HepG2 (cell line): Measurements from ENCODE around the gene TP73. TPM values are rescaled to one million over a fixed set of nuclear protein-coding genes. Genes with fewer than 3 reads are reported as not detected.
A peak's percentile ranks its signal among the peaks of the same experiment; 100 is the strongest.

Experiments used
- HDAC1 ChIP-seq: sonication (generic); formaldehyde crosslinking; IDR thresholded peaks from 2 replicates; pipeline ENCODE4 v1.5.1; 2020; ENCODE audit warnings: mild to moderate bottlenecking, missing genetic modification reagents
- JUNB ChIP-seq: sonication (generic); formaldehyde crosslinking; IDR thresholded peaks from 2 replicates; pipeline ENCODE4 v1.8.0; 2022; ENCODE audit warnings: missing genetic modification reagents, mild to moderate bottlenecking, borderline replicate concordance
- POLR2AphosphoS5 ChIP-seq: IDR thresholded peaks from 2 replicates; pipeline ENCODE4 v1.6.1; 2012; ENCODE audit warnings: low read depth, low read length
- SALL1 ChIP-seq: sonication (generic); formaldehyde crosslinking; IDR thresholded peaks from 2 replicates; pipeline ENCODE4 v1.8.0; 2022; ENCODE audit warnings: mild to moderate bottlenecking, missing genetic modification reagents
- THAP11 ChIP-seq: IDR thresholded peaks from 2 replicates; pipeline ENCODE4 v1.6.1; 2016; ENCODE audit warnings: missing biosample characterization, missing genetic modification reagents
- UBTF ChIP-seq: sonication (generic); formaldehyde crosslinking; IDR thresholded peaks from 2 replicates; pipeline ENCODE4 v1.4.0; 2020; ENCODE audit warnings: mild to moderate bottlenecking, missing genetic modification reagents
- ZMYM4 ChIP-seq: sonication (generic); formaldehyde crosslinking; IDR thresholded peaks from 2 replicates; pipeline ENCODE4 v1.8.1; 2023; ENCODE audit warnings: mild to moderate bottlenecking, missing genetic modification reagents
- ZNF772 ChIP-seq: sonication (generic); formaldehyde crosslinking; IDR thresholded peaks from 2 replicates; pipeline ENCODE4 v1.5.0; 2020; ENCODE audit warnings: mild to moderate bottlenecking, missing genetic modification reagents
- ZNF800 ChIP-seq: sonication (generic); formaldehyde crosslinking; IDR thresholded peaks from 2 replicates; pipeline ENCODE4 v1.4.0; 2020; ENCODE audit warnings: missing genetic modification reagents
- polyA plus RNA-seq, 8 experiments: library from polyadenylated mRNA; depleted of rRNA in 3 of 8; stranded (reverse) in 7 of 8; unstranded in 1 of 8; fragments of >200 nt; fragmentation: Illumina TruSeq in 4 of 8; extraction: Trizol in 4 of 8; gene quantifications; 2 replicates each; pipeline versions ENCODE4 v1.2.1 to v1.2.3, GENCODE V29; 2011 to 2016; ENCODE audit warnings: low read depth in 4 of 8, missing spikeins in 1 of 8, mixed read lengths in 1 of 8; ENCODE audit not compliant: insufficient read depth in 1 of 8
- total RNA-seq, 5 experiments: library from RNA; depleted of rRNA; stranded (reverse); fragments of >200 nt; fragmentation: Illumina TruSeq; extraction: Trizol; gene quantifications; 2 replicates each; pipeline ENCODE4 v1.2.3, GENCODE V29; 2016; ENCODE audit warnings: low read depth in 1 of 5
- TF ChIP-seq, protein P1 (sequence below): sonication (generic); IDR thresholded peaks from 2 replicates; pipeline ENCODE4 v1.6.1; 2016; ENCODE audit warnings: low read depth, borderline replicate concordance
- TF ChIP-seq, protein P2 (sequence below): sonication (generic); formaldehyde crosslinking; IDR thresholded peaks from 2 replicates; pipeline ENCODE4 v1.5.1; 2020; ENCODE audit warnings: mild to moderate bottlenecking, missing genetic modification reagents, moderate library complexity

The TP73 gene
- total and polyA plus RNA-seq, 2 of the 13 experiments (the other 11 are each of a cell fraction or from before 2014, with no cell fraction given) = 0.49 to 1.1 TPM

DNA sequence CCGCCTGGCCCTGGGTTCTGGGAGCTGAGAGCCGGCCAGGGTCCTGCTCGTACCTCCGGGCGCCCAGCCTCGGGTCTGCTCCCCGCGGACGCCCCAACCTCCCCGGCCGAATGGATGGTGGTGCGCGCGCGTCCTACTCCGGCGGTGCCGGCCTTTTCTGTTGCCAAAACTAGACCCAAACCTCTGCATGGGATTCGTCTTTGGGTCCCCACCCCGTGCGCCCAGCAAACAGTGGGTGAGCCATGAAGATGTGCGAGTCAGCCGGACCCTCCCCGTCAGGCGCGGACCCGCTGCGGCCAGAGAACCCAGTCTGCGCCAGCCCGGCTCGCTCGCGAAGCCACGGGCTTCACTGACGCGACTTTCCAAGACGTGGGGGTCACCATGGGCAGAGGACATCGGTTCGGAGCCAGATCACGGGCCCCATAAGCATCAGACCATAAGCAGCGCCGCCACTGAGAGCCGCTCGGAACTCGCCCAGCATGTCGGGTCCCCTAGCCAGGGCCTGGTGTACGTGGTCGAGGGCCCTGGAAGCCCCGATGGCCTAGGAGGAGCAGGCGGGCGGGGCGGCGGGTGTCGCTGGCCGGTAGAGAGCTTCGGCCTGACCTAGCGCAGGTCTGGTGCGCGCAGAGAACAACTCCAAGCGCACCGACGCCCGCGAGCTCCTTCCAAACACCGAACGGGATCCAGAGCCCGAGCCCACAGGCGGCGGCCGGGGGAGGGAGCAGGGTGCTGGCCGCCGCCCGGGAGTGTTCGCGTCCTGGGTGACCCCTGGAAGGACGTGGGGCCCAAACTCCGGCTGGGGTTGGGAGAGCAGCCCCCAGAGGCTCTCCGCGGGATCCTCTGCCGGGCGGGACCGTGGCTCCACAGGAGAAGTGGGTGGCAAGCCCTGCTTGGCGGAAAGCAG lies 1.0 kb upstream of the TP73 start (continued):
- peak; percentile 22; the same call in 1 of the 2 replicates for TF ChIP-seq UBTF (CRISPR knock-in tag)
- TF ChIP-seq HDAC1 (CRISPR knock-in tag) = 0 out of 2 replicates have a peak, but pooled peaks have one; percentile 27
- peak; percentile 12; the same call in 1 of the 2 replicates for TF ChIP-seq THAP11 (CRISPR knock-in tag)
- TF ChIP-seq, protein P1, sequence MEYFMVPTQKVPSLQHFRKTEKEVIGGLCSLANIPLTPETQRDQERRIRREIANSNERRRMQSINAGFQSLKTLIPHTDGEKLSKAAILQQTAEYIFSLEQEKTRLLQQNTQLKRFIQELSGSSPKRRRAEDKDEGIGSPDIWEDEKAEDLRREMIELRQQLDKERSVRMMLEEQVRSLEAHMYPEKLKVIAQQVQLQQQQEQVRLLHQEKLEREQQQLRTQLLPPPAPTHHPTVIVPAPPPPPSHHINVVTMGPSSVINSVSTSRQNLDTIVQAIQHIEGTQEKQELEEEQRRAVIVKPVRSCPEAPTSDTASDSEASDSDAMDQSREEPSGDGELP = no peak
- peak; percentile 99 for TF ChIP-seq ZNF800 (CRISPR knock-in tag)
- TF ChIP-seq ZNF772 = no peak
- TF ChIP-seq, protein P2, sequence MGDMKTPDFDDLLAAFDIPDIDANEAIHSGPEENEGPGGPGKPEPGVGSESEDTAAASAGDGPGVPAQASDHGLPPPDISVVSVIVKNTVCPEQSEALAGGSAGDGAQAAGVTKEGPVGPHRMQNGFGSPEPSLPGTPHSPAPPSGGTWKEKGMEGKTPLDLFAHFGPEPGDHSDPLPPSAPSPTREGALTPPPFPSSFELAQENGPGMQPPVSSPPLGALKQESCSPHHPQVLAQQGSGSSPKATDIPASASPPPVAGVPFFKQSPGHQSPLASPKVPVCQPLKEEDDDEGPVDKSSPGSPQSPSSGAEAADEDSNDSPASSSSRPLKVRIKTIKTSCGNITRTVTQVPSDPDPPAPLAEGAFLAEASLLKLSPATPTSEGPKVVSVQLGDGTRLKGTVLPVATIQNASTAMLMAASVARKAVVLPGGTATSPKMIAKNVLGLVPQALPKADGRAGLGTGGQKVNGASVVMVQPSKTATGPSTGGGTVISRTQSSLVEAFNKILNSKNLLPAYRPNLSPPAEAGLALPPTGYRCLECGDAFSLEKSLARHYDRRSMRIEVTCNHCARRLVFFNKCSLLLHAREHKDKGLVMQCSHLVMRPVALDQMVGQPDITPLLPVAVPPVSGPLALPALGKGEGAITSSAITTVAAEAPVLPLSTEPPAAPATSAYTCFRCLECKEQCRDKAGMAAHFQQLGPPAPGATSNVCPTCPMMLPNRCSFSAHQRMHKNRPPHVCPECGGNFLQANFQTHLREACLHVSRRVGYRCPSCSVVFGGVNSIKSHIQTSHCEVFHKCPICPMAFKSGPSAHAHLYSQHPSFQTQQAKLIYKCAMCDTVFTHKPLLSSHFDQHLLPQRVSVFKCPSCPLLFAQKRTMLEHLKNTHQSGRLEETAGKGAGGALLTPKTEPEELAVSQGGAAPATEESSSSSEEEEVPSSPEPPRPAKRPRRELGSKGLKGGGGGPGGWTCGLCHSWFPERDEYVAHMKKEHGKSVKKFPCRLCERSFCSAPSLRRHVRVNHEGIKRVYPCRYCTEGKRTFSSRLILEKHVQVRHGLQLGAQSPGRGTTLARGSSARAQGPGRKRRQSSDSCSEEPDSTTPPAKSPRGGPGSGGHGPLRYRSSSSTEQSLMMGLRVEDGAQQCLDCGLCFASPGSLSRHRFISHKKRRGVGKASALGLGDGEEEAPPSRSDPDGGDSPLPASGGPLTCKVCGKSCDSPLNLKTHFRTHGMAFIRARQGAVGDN (CRISPR knock-in tag) = 0 out of 2 replicates have a peak, but pooled peaks have one; percentile 28
- 0 out of 2 replicates have a peak, but pooled peaks have one; percentile 3 for TF ChIP-seq SALL1 (CRISPR knock-in tag)
- TF ChIP-seq POLR2AphosphoS5 = no peak
- TF ChIP-seq JUNB (CRISPR knock-in tag) = no peak
- TF ChIP-seq ZMYM4 = no peak
